Measurements from ENCODE around the gene BLVRA. TPM values are rescaled to one million over a fixed set of nuclear protein-coding genes. Genes with fewer than 3 reads are reported as not detected.
"Not testable (repeated sequence)": the region's sequence is repeated elsewhere in the genome, so short reads cannot be mapped to it uniquely, and the experiment has no call there.

The BLVRA gene
- 10 to 100 TPM; 48.6 to 63.2 (median 54.2) TPM for polyA plus RNA-seq (ENCODE audit: insufficient read length in 4 of 4)

- no peak for DNase-seq (ENCODE audit: low read depth in 4 of 4, low spot score in 2 of 4)
These were observed at the start of gene BLVRA for GRCh38 chr7:43758029-43758821. BLVRA (plus strand) TSS chr7:43758680; CDS start chr7:43771159, 12,479 bp downstream.

- DNase-seq (ENCODE audit: low read depth in 4 of 4, low spot score in 2 of 4): no peak
These were observed 47.0 kb upstream of the BLVRA start for GRCh38 chr7:43711503-43711902.

GRCh38 chr7:43715966-43716365 is 42.5 kb upstream of the BLVRA start:
- DNase-seq (ENCODE audit: low read depth in 4 of 4, low spot score in 2 of 4): not testable (repeated sequence)

- DNase-seq (ENCODE audit: low read depth in 4 of 4, low spot score in 2 of 4): no peak
These were observed 41.9 kb upstream of the BLVRA start for GRCh38 chr7:43716598-43716997.

GRCh38 chr7:43721193-43721806 is 37.2 kb upstream of the BLVRA start:
- peak in 1 of 4 donors; percentile 52 for DNase-seq (ENCODE audit: low read depth in 4 of 4, low spot score in 2 of 4)

GRCh38 chr7:43723007-43723341 is 35.5 kb upstream of the BLVRA start:
- no peak for DNase-seq (ENCODE audit: low read depth in 4 of 4, low spot score in 2 of 4)

- DNase-seq (ENCODE audit: low read depth in 4 of 4, low spot score in 2 of 4): no peak
These were observed 33.2 kb upstream of the BLVRA start for GRCh38 chr7:43725251-43725650.

- no peak for DNase-seq (ENCODE audit: low read depth in 4 of 4, low spot score in 2 of 4)
These were observed 32.0 kb upstream of the BLVRA start for GRCh38 chr7:43726466-43726865.

- no peak for DNase-seq (ENCODE audit: low read depth in 4 of 4, low spot score in 2 of 4)
These were observed 31.5 kb upstream of the BLVRA start for GRCh38 chr7:43727003-43727402.

GRCh38 chr7:43727494-43727893 is 31.0 kb upstream of the BLVRA start:
- no peak for DNase-seq (ENCODE audit: low read depth in 4 of 4, low spot score in 2 of 4)

- DNase-seq (ENCODE audit: low read depth in 4 of 4, low spot score in 2 of 4): peak; percentile 75 to 83 (median 81)
These were observed 29.1 kb upstream of the BLVRA start, which contains the start of gene COA1 for GRCh38 chr7:43729214-43729923. COA1 (minus strand) TSS chr7:43729523; CDS start chr7:43648614, 80,909 bp downstream.

- no peak for DNase-seq (ENCODE audit: low read depth in 4 of 4, low spot score in 2 of 4)
These were observed 28.6 kb upstream of the BLVRA start for GRCh38 chr7:43729924-43730248.

GRCh38 chr7:43731494-43731893 is 27.0 kb upstream of the BLVRA start:
- not testable (repeated sequence) for DNase-seq (ENCODE audit: low read depth in 4 of 4, low spot score in 2 of 4)

- not testable (repeated sequence) for DNase-seq (ENCODE audit: low read depth in 4 of 4, low spot score in 2 of 4)
These were observed 23.7 kb upstream of the BLVRA start for GRCh38 chr7:43734575-43735332.

- no peak for DNase-seq (ENCODE audit: low read depth in 4 of 4, low spot score in 2 of 4)
These were observed 23.1 kb upstream of the BLVRA start for GRCh38 chr7:43735403-43735801.

- no peak for DNase-seq (ENCODE audit: low read depth in 4 of 4, low spot score in 2 of 4)
These were observed 22.5 kb upstream of the BLVRA start for GRCh38 chr7:43735802-43736603.

- no peak for DNase-seq (ENCODE audit: low read depth in 4 of 4, low spot score in 2 of 4)
These were observed 20.9 kb upstream of the BLVRA start for GRCh38 chr7:43737467-43738127.

GRCh38 chr7:43742692-43743091 is 15.8 kb upstream of the BLVRA start:
- DNase-seq (ENCODE audit: low read depth in 4 of 4, low spot score in 2 of 4): no peak

GRCh38 chr7:43747328-43748105 is 11.0 kb upstream of the BLVRA start:
- no peak for DNase-seq (ENCODE audit: low read depth in 4 of 4, low spot score in 2 of 4)

Data from left renal cortex interstitium (tissue), 4 donors.